Measurements from ENCODE around the gene SGCA.

- TF ChIP-seq, protein P1, sequence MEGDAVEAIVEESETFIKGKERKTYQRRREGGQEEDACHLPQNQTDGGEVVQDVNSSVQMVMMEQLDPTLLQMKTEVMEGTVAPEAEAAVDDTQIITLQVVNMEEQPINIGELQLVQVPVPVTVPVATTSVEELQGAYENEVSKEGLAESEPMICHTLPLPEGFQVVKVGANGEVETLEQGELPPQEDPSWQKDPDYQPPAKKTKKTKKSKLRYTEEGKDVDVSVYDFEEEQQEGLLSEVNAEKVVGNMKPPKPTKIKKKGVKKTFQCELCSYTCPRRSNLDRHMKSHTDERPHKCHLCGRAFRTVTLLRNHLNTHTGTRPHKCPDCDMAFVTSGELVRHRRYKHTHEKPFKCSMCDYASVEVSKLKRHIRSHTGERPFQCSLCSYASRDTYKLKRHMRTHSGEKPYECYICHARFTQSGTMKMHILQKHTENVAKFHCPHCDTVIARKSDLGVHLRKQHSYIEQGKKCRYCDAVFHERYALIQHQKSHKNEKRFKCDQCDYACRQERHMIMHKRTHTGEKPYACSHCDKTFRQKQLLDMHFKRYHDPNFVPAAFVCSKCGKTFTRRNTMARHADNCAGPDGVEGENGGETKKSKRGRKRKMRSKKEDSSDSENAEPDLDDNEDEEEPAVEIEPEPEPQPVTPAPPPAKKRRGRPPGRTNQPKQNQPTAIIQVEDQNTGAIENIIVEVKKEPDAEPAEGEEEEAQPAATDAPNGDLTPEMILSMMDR (optimal IDR thresholded peaks at IDR 0.05 in 1 of 3, IDR thresholded peaks at IDR 0.05 in 1 of 3, conservative IDR thresholded peaks at IDR 0.05 in 1 of 3; ENCODE audit: extremely low read depth in 1 of 3, insufficient read depth in 2 of 3, low read length in 3 of 3), result no peak
- TF ChIP-seq EZH2 (IDR thresholded peaks at IDR 0.05; ENCODE audit: low read length), result no peak
Measured at GRCh38 chr17:50122945-50123344, 42.9 kb upstream of the SGCA start.

Data from keratinocyte (primary cell).